Mononuclear cell (primary cell): Measurements from ENCODE around the gene CFTR. TPM values are rescaled to one million over a fixed set of nuclear protein-coding genes. Genes with fewer than 3 reads are reported as not detected.

ENCODE experiments used
- H3K27me3 ChIP-seq: 2 replicates; pipeline ENCODE4 v1.6.0; 2011; ENCODE audit warnings: low read length, control low read depth; ENCODE audit not compliant: insufficient read depth
- H3K4me1 ChIP-seq: 2 replicates; pipeline ENCODE4 v1.5.1; 2011; ENCODE audit warnings: mild to moderate bottlenecking, low read length, control low read depth; ENCODE audit not compliant: insufficient read depth
- H3K4me3 ChIP-seq: 2 replicates; pipeline ENCODE4 v1.5.1; 2011; ENCODE audit warnings: mild to moderate bottlenecking, low read length, moderate library complexity
- H3K9me3 ChIP-seq: 2 replicates; pipeline ENCODE4 v1.5.1; 2011; ENCODE audit warnings: low read depth, mild to moderate bottlenecking, control low read depth, low read length
- total RNA-seq: library from RNA; depleted of rRNA; stranded (reverse); fragments of >200 nt; gene quantifications from one replicate; pipeline ENCODE4 v1.2.3, GENCODE V29; 2012

Gene CFTR
- total RNA-seq, 1 donor = not detected

GRCh38 chr7:117631652-117632051, 151.8 kb downstream of the CFTR start:
- no peaks in the 10 kb centered on the region for H3K27me3 ChIP-seq
- no peaks in the 10 kb centered on the region for H3K4me1 ChIP-seq
- no peak overlapping the region for H3K4me3 ChIP-seq
- H3K9me3 ChIP-seq = no peaks in the 10 kb centered on the region

- H3K4me3 ChIP-seq = no peak overlapping the region
- H3K27me3 ChIP-seq = no peaks in the 10 kb centered on the region
- no peaks in the 10 kb centered on the region for H3K4me1 ChIP-seq
- no peaks in the 10 kb centered on the region for H3K9me3 ChIP-seq
Measured at GRCh38 chr7:117637937-117638336, 158.1 kb downstream of the CFTR start.

- Histone ChIP-seq H3K9me3 (no peaks in the 10 kb centered on the region), H3K4me1 (no peaks in the 10 kb centered on the region), H3K4me3 (no peak overlapping the region), H3K27me3 (no peaks in the 10 kb centered on the region)
Measured at GRCh38 chr7:117639966-117640365, 160.1 kb downstream of the CFTR start.

- Histone ChIP-seq H3K27me3 (no peaks in the 10 kb centered on the region), H3K4me1 (no peaks in the 10 kb centered on the region), H3K4me3 (no peak overlapping the region), H3K9me3 (no peaks in the 10 kb centered on the region)
Measured at GRCh38 chr7:117640465-117640864, 160.6 kb downstream of the CFTR start.

GRCh38 chr7:117645481-117646165, 165.8 kb downstream of the CFTR start:
- H3K4me1 ChIP-seq = no peaks in the 10 kb centered on the region
- H3K27me3 ChIP-seq = no peaks in the 10 kb centered on the region
- H3K9me3 ChIP-seq = no peaks in the 10 kb centered on the region
- H3K4me3 ChIP-seq = no peak overlapping the region

- H3K27me3 ChIP-seq = no peaks in the 10 kb centered on the region
- H3K9me3 ChIP-seq = no peaks in the 10 kb centered on the region
- H3K4me1 ChIP-seq = no peaks in the 10 kb centered on the region
Measured at GRCh38 chr7:117648203-117648866, 168.5 kb downstream of the CFTR start.

GRCh38 chr7:117652943-117653680, 173.3 kb downstream of the CFTR start:
- no peaks in the 10 kb centered on the region for H3K27me3 ChIP-seq
- no peak overlapping the region for H3K4me3 ChIP-seq
- no peaks in the 10 kb centered on the region for H3K9me3 ChIP-seq
- H3K4me1 ChIP-seq = no peaks in the 10 kb centered on the region

More at GRCh38 chr7:117648203-117648866, 168.5 kb downstream of the CFTR start:
- H3K4me3 ChIP-seq = no peak overlapping the region

GRCh38 chr7:117654780-117655179, 175.0 kb downstream of the CFTR start:
- H3K9me3 ChIP-seq = no peaks in the 10 kb centered on the region
- no peaks in the 10 kb centered on the region for H3K4me1 ChIP-seq
- H3K27me3 ChIP-seq = no peaks in the 10 kb centered on the region

GRCh38 chr7:117656806-117657205, 177.0 kb downstream of the CFTR start:
- Histone ChIP-seq H3K27me3 (no peaks in the 10 kb centered on the region), H3K4me1 (no peaks in the 10 kb centered on the region), H3K9me3 (no peaks in the 10 kb centered on the region), H3K4me3 (no peak overlapping the region)

More at GRCh38 chr7:117654780-117655179, 175.0 kb downstream of the CFTR start:
- no peak overlapping the region for H3K4me3 ChIP-seq

- H3K9me3 ChIP-seq = no peaks in the 10 kb centered on the region
- no peak overlapping the region for H3K4me3 ChIP-seq
- H3K27me3 ChIP-seq = no peaks in the 10 kb centered on the region
- no peaks in the 10 kb centered on the region for H3K4me1 ChIP-seq
Measured at GRCh38 chr7:117659531-117660011, 179.7 kb downstream of the CFTR start.

GRCh38 chr7:117661328-117661727, 181.5 kb downstream of the CFTR start:
- Histone ChIP-seq H3K4me1 (no peaks in the 10 kb centered on the region), H3K27me3 (no peaks in the 10 kb centered on the region), H3K9me3 (no peaks in the 10 kb centered on the region), H3K4me3 (no peak overlapping the region)

GRCh38 chr7:117664047-117664446, 184.2 kb downstream of the CFTR start:
- Histone ChIP-seq H3K27me3 (no peaks in the 10 kb centered on the region), H3K9me3 (no peaks in the 10 kb centered on the region), H3K4me1 (no peaks in the 10 kb centered on the region), H3K4me3 (no peak overlapping the region)

- no peaks in the 10 kb centered on the region for H3K9me3 ChIP-seq
- no peaks in the 10 kb centered on the region for H3K27me3 ChIP-seq
- no peak overlapping the region for H3K4me3 ChIP-seq
- no peaks in the 10 kb centered on the region for H3K4me1 ChIP-seq
Measured at GRCh38 chr7:117665368-117665767, 185.5 kb downstream of the CFTR start.

- Histone ChIP-seq H3K27me3 (no peaks in the 10 kb centered on the region), H3K9me3 (no peaks in the 10 kb centered on the region), H3K4me3 (no peak overlapping the region), H3K4me1 (no peaks in the 10 kb centered on the region)
Measured at GRCh38 chr7:117666031-117666430, 186.2 kb downstream of the CFTR start.

- H3K9me3 ChIP-seq = no peaks in the 10 kb centered on the region
- H3K4me1 ChIP-seq = no peaks in the 10 kb centered on the region
Measured at GRCh38 chr7:117666689-117667088, 186.9 kb downstream of the CFTR start.

More at GRCh38 chr7:117666689-117667088, 186.9 kb downstream of the CFTR start:
- no peaks in the 10 kb centered on the region for H3K27me3 ChIP-seq
- H3K4me3 ChIP-seq = no peak overlapping the region
